ENCODE results near the gene FIG4.

DNA sequence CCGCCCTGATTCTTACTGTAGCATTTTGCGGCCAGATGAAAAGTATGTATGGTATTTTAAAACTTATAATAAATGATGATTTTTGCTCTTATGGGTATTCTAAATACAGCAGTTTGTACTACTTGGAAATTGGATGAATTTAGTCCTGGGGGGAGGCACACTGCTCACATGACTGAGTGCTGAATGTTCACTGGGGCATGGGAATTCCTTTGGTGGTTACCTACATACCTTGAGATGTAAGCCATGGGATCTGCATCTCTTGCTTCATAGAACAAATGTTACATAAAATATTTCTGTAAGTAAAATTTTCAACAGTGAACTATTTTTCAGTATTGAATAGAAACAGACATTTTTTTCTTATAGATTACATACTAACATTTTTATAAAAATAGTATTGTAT, 71.1 kb downstream of the FIG4 start:
- no peak for TF ChIP-seq POLR2A (IDR thresholded peaks at IDR 0.05)
- TF ChIP-seq, protein P1, sequence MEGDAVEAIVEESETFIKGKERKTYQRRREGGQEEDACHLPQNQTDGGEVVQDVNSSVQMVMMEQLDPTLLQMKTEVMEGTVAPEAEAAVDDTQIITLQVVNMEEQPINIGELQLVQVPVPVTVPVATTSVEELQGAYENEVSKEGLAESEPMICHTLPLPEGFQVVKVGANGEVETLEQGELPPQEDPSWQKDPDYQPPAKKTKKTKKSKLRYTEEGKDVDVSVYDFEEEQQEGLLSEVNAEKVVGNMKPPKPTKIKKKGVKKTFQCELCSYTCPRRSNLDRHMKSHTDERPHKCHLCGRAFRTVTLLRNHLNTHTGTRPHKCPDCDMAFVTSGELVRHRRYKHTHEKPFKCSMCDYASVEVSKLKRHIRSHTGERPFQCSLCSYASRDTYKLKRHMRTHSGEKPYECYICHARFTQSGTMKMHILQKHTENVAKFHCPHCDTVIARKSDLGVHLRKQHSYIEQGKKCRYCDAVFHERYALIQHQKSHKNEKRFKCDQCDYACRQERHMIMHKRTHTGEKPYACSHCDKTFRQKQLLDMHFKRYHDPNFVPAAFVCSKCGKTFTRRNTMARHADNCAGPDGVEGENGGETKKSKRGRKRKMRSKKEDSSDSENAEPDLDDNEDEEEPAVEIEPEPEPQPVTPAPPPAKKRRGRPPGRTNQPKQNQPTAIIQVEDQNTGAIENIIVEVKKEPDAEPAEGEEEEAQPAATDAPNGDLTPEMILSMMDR (IDR thresholded peaks at IDR 0.05), result no peak
